ENCODE data around the gene GLRX.

The GLRX gene

DNA sequence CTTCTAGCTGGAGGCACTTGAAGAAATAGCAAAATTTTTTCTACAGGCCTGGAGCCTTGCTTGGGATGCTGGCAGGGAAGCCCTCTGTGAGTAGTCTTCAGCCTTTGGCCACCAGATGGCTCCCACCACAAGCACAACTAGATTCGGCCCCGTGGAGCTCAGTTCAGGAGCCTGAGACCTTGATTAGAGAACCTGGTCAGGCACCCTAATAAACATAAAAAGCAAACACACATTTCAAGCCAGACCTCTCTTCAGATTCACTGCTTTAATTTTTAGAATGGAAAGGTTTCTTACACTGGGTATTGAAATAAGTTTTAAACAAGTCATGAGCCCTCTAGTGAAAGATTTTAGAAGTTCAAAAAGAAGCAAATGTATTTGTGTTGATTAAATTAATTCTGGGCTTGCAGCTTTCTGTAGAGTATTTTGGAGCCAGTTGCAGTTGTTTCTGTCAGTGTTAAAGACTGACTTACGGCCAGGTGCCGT is 41.4 kb downstream of the GLRX start:
- Mint-ChIP-seq H3K9me3 (no peaks in the 10 kb centered on the region), H3K27ac (peak overlapping the region; percentile 65), H3K36me3 (ENCODE audit: low read depth) (no peaks in the 10 kb centered on the region), H3K27me3 (no peaks in the 10 kb centered on the region), H3K4me1 (ENCODE audit: low read depth) (peaks cover 36% of the 10 kb centered on the region), H3K4me3 (peak overlapping the region; percentile 17)
- intact Hi-C loops (cut with micrococcal nuclease): loop anchor here (1.0 to 5.0 kb wide), 3 partner anchors 36 to 66 kb away; no protein-coding TSS in a partner anchor

DNA sequence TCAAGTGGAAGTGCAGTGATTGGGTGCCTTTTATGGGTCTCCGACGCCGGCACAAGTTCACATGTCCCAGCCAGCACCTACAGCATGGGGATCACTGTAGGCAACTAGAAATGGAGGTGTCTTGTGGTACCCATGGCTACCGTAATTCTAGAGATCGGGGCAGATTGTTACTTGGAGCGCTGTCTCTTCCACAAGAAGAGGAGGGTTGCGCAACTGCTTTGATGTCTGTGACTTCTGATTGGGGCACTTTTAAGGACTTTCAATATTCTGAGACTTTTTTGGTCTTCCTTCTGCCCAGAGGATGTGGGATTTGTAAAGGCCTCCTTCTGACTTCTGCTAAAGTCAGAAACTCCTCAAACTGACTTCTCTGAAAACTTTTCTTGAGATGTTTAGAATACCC is 41.9 kb downstream of the GLRX start:
- H3K27me3 Mint-ChIP-seq: no peaks in the 10 kb centered on the region
- intact Hi-C loops (cut with micrococcal nuclease): loop anchor here (1.0 to 5.0 kb wide), 2 partner anchors 37 to 116 kb away; no protein-coding TSS in a partner anchor
- peaks cover 30% of the 10 kb centered on the region for H3K4me1 Mint-ChIP-seq (ENCODE audit: low read depth)
- no peak overlapping the region for H3K4me3 Mint-ChIP-seq
- H3K27ac Mint-ChIP-seq: peak overlapping the region; percentile 65
- no peaks in the 10 kb centered on the region for H3K36me3 Mint-ChIP-seq (ENCODE audit: low read depth)
- no peaks in the 10 kb centered on the region for H3K9me3 Mint-ChIP-seq

DNA sequence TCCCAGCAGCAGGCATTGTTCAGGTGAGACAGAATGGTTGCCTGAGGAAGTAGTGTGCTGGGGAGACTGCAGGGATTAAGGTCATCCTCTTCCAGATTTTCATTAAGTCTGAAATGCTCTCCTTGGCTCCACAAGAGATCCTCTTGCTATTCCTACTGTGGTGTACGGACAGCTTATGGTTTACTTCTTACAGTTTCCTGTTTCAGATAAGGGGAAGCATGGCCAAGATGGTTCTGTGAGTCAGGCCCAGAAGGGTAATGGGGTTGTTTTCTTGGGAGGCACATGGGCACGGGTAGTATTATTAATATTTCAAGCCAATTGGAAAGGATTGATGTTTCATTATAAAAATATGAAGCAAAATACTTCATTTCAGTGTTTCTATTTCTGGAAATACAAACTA is 42.9 kb downstream of the GLRX start:
- H3K27me3 Mint-ChIP-seq: no peaks in the 10 kb centered on the region
- H3K27ac Mint-ChIP-seq: peak overlapping the region; percentile 90
- no peak overlapping the region for H3K4me3 Mint-ChIP-seq
- no peaks in the 10 kb centered on the region for H3K9me3 Mint-ChIP-seq
- peaks cover 29% of the 10 kb centered on the region for H3K4me1 Mint-ChIP-seq (ENCODE audit: low read depth)
- H3K36me3 Mint-ChIP-seq (ENCODE audit: low read depth): no peaks in the 10 kb centered on the region
- intact Hi-C loops (cut with micrococcal nuclease): loop anchor here (1.0 to 5.0 kb wide), 2 partner anchors 38 to 115 kb away; no protein-coding TSS in a partner anchor

DNA sequence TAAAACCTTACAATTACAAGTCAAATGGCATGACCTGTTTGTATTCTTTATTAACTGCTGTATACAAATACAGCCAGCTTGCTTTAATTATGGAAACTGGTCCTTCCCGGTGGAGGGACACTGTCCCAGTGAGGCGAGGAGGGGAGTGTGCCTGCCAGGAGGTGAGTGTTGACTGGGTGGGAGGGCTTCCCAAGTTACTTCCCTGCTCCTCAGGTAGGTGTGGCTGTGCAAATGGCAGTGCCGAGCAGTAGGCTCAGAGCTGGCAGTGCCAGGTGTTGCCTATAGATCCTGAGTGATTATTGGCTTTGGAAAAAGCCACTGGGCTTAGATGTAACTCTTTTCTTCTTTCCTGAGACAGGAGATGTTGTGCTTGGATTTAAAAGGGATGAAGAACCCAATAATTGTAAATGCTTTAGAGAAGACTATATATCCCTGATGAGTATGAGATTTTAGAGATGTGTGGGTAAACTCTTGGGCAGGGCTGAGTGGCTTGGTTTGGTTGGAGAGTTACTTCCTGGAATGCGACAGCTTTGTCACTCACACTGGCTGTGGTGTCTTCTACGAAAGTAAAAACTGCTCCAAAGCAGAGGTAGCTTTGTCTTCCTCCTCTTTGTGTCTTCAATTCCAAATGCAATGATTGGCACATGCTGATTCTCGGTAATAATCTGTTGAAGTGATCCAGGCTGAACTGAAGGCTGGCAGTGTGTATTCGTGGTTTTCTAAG is 43.7 kb downstream of the GLRX start:
- Mint-ChIP-seq H3K9me3 (no peaks in the 10 kb centered on the region), H3K27ac (peak overlapping the region; percentile 90), H3K36me3 (ENCODE audit: low read depth) (no peaks in the 10 kb centered on the region), H3K4me3 (peak overlapping the region; percentile 26), H3K4me1 (ENCODE audit: low read depth) (peaks cover 29% of the 10 kb centered on the region), H3K27me3 (no peaks in the 10 kb centered on the region)
- intact Hi-C loops (cut with micrococcal nuclease): no loop called here

DNA sequence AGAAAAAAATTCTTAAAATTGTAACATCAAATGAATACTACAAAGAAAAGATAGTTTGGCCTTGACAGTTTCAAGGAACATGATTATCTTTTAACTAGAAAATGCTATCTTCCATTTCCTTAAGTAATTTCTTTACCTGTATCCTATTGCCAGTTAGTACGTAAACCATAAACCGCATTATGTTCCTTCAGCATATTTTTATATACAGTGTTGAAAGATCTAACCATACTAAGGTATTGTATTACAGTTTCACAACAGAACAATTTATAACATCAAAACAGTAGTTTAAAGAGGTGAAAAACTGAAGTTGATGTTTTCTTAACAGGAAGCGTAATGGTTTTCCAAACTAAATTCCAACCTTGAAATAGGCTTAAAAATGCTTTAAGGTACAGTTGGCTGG is 45.1 kb downstream of the GLRX start:
- intact Hi-C loops (cut with micrococcal nuclease): no loop called here
- H3K4me3 Mint-ChIP-seq: no peak overlapping the region
- H3K9me3 Mint-ChIP-seq: no peaks in the 10 kb centered on the region
- H3K27me3 Mint-ChIP-seq: no peaks in the 10 kb centered on the region
- H3K27ac Mint-ChIP-seq: no peak overlapping the region
- peaks cover 36% of the 10 kb centered on the region for H3K4me1 Mint-ChIP-seq (ENCODE audit: low read depth)
- no peaks in the 10 kb centered on the region for H3K36me3 Mint-ChIP-seq (ENCODE audit: low read depth)

DNA sequence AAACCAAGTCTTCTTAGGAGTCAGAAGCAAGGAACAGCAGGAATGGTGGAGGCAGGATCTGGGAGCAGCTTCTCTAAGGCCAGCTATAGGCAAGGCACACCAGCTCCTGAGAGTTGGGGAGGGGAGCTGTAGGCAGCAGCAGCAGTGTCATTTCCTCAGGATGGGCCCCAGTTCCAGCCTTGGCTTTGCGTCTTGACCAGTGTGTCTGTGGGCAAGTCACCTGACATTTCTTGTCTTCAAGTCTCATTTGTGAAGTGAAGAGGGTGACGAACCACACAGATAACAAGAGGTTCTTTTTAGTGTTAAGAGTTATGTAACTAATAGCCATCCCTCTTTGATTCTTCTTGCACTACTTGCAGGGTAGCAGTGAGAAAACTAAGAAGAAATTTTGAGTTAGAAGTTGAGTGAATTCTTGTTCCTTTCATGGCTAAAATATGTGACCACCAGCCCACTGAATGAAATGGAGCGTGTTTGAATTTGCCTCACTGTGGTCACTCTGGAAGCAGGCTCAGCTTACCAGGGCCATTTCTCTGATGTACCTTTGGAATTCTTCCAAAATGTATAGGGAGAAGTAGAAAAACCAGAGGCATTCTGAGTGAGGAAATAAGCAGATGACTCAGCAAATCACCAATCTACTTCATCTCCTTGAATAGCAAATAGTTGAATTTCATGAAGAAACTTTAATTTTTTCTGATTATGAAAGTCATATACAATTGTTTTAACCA is 49.0 kb downstream of the GLRX start:
- H3K27ac Mint-ChIP-seq: peak overlapping the region; percentile 24
- no peaks in the 10 kb centered on the region for H3K36me3 Mint-ChIP-seq (ENCODE audit: low read depth)
- no peaks in the 10 kb centered on the region for H3K27me3 Mint-ChIP-seq
- intact Hi-C loops (cut with micrococcal nuclease): loop anchor here (5.0 kb wide), 1 partner anchor 36 kb away; no protein-coding TSS in a partner anchor
- peaks cover 8% of the 10 kb centered on the region for H3K4me1 Mint-ChIP-seq (ENCODE audit: low read depth)
- H3K4me3 Mint-ChIP-seq: no peak overlapping the region
- no peaks in the 10 kb centered on the region for H3K9me3 Mint-ChIP-seq

DNA sequence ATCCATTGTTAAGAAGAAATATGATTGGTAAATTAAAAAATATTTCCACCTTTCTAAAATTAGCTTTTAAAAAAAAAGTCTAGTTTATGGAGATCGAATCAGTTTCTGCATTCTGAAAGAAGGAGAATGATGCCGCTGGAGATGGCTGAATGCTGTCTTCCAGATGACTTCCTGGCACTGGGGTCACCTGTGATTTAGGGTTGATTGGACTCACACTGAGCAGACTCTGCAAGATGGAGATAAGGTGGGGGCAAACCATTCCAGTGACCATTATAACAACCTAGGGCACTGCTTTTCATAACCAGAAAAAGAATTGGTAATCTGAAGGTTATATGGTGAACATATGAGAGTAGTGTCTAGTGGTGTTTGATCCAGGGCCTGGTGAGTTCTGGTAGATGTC is 50.6 kb downstream of the GLRX start:
- Mint-ChIP-seq H3K9me3 (no peaks in the 10 kb centered on the region), H3K4me3 (no peak overlapping the region), H3K4me1 (ENCODE audit: low read depth) (peaks cover 7% of the 10 kb centered on the region), H3K27ac (no peak overlapping the region), H3K36me3 (ENCODE audit: low read depth) (no peaks in the 10 kb centered on the region), H3K27me3 (no peaks in the 10 kb centered on the region)
- intact Hi-C loops (cut with micrococcal nuclease): loop anchor here (5.0 kb wide), 1 partner anchor 35 kb away; no protein-coding TSS in a partner anchor

DNA sequence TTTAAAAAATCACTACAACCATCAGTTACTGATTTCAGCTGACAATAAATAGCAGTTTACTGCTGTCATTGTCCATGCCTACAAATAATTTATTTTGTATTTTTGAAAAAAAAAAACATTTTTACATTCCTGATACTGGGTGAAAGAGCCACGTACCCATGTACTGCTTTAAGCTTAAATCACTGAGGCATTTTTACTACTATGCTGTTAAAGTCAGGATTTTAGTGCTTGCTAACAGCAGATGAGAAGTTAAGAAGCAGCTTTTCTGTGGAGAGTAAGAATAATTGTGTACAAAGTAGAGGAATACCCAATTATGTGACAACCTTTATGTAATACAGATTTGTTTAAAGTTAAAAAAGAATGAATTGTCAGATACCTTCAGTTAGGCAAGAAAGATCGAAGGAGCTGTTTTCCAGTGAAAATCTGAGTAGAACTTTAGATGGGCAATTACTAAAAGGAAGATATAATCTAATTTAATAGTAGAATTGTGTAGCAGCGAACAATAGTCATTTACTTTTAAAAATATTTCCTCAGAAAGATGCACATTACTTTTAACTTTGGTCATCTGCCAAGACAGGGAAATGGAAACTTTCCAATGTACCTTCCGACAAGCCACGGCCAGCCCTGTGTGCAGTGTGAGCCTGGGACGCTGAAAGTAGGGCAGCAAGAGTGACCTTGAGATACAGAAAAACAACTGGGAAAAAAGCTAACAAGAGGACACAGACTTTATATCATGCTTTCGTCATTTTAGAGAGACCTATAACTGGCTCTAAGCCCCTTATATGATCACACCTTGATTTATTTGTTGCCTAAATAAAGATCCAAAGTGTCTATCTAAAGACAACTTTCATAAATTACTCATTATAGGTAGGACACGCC is 51.5 kb downstream of the GLRX start:
- Mint-ChIP-seq H3K4me3 (no peak overlapping the region), H3K9me3 (no peaks in the 10 kb centered on the region), H3K4me1 (ENCODE audit: low read depth) (peaks cover 7% of the 10 kb centered on the region), H3K36me3 (ENCODE audit: low read depth) (no peaks in the 10 kb centered on the region), H3K27me3 (no peaks in the 10 kb centered on the region), H3K27ac (no peak overlapping the region)
- intact Hi-C loops (cut with micrococcal nuclease): loop anchor here (5.0 kb wide), 1 partner anchor 34 kb away; no protein-coding TSS in a partner anchor

DNA sequence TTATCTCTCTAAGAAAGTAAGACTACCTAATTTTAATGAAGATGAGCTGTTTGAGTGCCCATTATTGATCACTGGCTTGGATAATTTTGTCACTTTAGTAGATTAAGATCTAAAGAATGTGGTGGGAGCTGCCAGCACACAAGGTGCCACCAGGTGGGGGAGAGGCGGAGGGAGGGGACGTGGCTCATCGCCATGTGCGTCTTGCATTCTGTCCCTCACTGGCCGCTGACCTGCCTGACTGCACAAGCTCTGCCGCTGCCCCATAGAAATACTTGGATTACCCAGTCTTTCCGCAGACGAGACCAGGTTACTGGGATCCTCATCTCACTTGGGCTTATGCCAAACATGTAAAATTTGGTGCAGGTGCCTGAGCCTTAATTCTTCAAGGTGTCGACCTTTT is 53.8 kb downstream of the GLRX start:
- Mint-ChIP-seq H3K9me3 (no peaks in the 10 kb centered on the region), H3K27ac (no peak overlapping the region), H3K4me1 (ENCODE audit: low read depth) (peaks cover 7% of the 10 kb centered on the region), H3K4me3 (no peak overlapping the region), H3K27me3 (no peaks in the 10 kb centered on the region), H3K36me3 (ENCODE audit: low read depth) (no peaks in the 10 kb centered on the region)
- intact Hi-C loops (cut with micrococcal nuclease): no loop called here

DNA sequence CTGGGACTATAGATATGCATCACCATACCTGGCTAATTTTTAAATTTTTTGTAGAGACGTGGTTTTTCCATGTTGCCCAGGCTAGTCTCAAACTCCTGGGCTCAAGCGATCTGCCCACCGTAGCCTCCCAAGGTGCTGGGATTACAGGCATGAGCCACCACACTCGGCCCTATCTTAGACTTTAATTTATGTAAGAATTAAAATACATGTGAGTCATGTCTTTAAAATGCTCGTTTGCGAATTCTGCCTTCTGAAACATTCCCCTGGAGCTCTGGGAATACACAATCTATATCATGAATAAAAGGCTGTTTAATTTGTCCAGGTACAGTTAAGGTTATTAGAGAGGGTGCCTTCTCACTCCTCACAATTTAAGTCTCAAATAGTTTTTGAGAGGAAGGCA is 58.6 kb downstream of the GLRX start:
- intact Hi-C loops (cut with micrococcal nuclease): no loop called here
- H3K27ac Mint-ChIP-seq: no peak overlapping the region

More for the DNA sequence above, 58.6 kb downstream of the GLRX start:
- Mint-ChIP-seq H3K4me3 (no peak overlapping the region), H3K27me3 (no peaks in the 10 kb centered on the region), H3K4me1 (ENCODE audit: low read depth) (peaks cover 25% of the 10 kb centered on the region), H3K36me3 (ENCODE audit: low read depth) (no peaks in the 10 kb centered on the region), H3K9me3 (no peaks in the 10 kb centered on the region)

Measured in dendritic cell treated with granulocyte-macrophage colony-stimulating factor and Interleukin-4, amounts not matched to agents 40 ng/mL and 50 ng/mL, for 4 days (primary cell).